Stomach smooth muscle (tissue), 2 donors: ENCODE results near the gene FAM53B.

Experiments used
- H3K27ac ChIP-seq: one replicate; pipeline ENCODE4 v1.7.0; 2013; ENCODE audit warnings: mild to moderate bottlenecking, low read length, inconsistent platforms
- H3K27me3 ChIP-seq, 2 donors: one replicate each; pipeline ENCODE4 v1.7.0; 2013; ENCODE audit warnings: low read length in 2 of 2; ENCODE audit not compliant: insufficient read depth in 2 of 2, control insufficient read depth in 1 of 2
- H3K36me3 ChIP-seq, 2 donors: one replicate each; pipeline ENCODE4 v1.7.0; 2013; ENCODE audit warnings: low read length in 2 of 2; ENCODE audit not compliant: control insufficient read depth in 2 of 2, insufficient read depth in 2 of 2
- H3K4me1 ChIP-seq: one replicate; pipeline ENCODE4 v1.7.0; 2013; ENCODE audit warnings: low read length; ENCODE audit not compliant: control insufficient read depth, insufficient read depth
- H3K4me3 ChIP-seq, 2 donors: one replicate each; pipeline ENCODE4 v1.7.0; 2013; ENCODE audit warnings: low read length in 2 of 2
- H3K9ac ChIP-seq, 2 donors: one replicate each; pipeline ENCODE4 v1.7.0; 2013; ENCODE audit warnings: low read length in 2 of 2, mild to moderate bottlenecking in 1 of 2
- H3K9me3 ChIP-seq, 2 donors: one replicate each; pipeline ENCODE4 v1.7.0; 2013; ENCODE audit warnings: low read length in 2 of 2; ENCODE audit not compliant: control insufficient read depth in 2 of 2
- donor health status: healthy.
- donor health status: Pancreatic carcinoma.

Gene FAM53B

DNA sequence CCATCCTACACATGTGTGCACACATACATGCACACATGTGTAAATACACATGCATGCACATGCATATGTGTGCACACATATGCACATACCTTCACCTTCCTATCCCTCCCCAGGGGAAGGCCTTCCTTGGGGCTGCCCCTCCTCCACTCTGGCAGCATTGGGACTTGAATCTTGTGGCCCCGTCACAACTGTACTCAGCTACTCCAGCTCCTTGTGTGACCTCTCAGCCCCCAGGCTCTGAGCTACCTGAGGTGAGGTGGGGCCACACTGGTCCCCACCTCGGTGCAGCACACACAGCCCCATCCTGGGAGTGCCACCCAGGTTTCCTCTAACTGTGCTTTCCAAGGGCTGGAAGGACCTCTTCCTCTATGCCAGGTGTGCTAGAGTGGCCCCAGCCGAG lies 166.5 kb downstream of the FAM53B start:
- Histone ChIP-seq H3K9ac (no peak overlapping the region), H3K27me3 (no peaks in the 10 kb centered on the region), H3K27ac (no peak overlapping the region), H3K4me1 (no peaks in the 10 kb centered on the region), H3K36me3 (no peaks in the 10 kb centered on the region), H3K4me3 (no peak overlapping the region), H3K9me3 (no peaks in the 10 kb centered on the region)

- no peak overlapping the region for H3K4me3 ChIP-seq
- no peak overlapping the region for H3K9ac ChIP-seq
- no peaks in the 10 kb centered on the region for H3K9me3 ChIP-seq
- H3K4me1 ChIP-seq, result no peaks in the 10 kb centered on the region
- H3K27ac ChIP-seq, result no peak overlapping the region
- H3K27me3 ChIP-seq, result no peaks in the 10 kb centered on the region
- H3K36me3 ChIP-seq, result no peaks in the 10 kb centered on the region
These were observed 167.4 kb downstream of the FAM53B start for GRCh38 chr10:124576526-124577420.

- no peaks in the 10 kb centered on the region for H3K27me3 ChIP-seq
- H3K9me3 ChIP-seq, result no peaks in the 10 kb centered on the region
- H3K4me1 ChIP-seq, result no peaks in the 10 kb centered on the region
- H3K36me3 ChIP-seq, result no peaks in the 10 kb centered on the region
- no peak overlapping the region for H3K27ac ChIP-seq
- no peak overlapping the region for H3K9ac ChIP-seq
- no peak overlapping the region for H3K4me3 ChIP-seq
These were observed 168.8 kb downstream of the FAM53B start for GRCh38 chr10:124575107-124576035.

DNA sequence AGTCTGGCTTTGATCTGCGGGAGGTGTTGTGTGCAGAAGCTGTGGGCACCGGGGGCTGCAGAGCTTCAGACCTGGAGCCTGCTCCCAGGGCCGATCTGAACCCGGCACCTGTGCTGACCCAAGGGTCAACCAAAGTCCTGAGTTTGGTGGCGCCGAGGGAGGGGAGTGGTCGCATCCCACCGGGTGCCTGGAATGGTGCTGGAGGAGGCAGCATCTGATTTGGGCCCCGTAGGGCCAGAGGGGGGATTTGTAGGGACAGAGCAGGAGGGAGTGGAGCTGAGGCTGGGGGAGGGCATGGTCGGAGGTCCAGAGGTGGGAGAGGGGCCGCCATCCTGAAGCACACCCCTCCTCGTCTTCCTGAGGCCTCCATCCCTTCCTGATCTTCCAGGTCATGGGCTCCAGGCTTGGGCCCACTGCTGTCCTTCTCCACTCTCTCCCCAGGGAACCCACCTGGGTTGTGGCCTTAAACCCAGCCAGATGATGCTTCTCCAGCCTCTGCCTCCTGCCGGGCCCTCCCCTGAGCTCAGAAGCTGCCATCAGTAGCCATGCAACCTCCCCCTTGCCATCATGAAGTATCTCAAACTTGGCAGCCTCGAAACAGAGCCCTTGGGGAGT lies 169.6 kb downstream of the FAM53B start:
- Histone ChIP-seq H3K9ac (no peak overlapping the region), H3K27me3 (no peaks in the 10 kb centered on the region), H3K9me3 (no peaks in the 10 kb centered on the region), H3K36me3 (no peaks in the 10 kb centered on the region), H3K27ac (no peak overlapping the region), H3K4me1 (no peaks in the 10 kb centered on the region), H3K4me3 (no peak overlapping the region)

DNA sequence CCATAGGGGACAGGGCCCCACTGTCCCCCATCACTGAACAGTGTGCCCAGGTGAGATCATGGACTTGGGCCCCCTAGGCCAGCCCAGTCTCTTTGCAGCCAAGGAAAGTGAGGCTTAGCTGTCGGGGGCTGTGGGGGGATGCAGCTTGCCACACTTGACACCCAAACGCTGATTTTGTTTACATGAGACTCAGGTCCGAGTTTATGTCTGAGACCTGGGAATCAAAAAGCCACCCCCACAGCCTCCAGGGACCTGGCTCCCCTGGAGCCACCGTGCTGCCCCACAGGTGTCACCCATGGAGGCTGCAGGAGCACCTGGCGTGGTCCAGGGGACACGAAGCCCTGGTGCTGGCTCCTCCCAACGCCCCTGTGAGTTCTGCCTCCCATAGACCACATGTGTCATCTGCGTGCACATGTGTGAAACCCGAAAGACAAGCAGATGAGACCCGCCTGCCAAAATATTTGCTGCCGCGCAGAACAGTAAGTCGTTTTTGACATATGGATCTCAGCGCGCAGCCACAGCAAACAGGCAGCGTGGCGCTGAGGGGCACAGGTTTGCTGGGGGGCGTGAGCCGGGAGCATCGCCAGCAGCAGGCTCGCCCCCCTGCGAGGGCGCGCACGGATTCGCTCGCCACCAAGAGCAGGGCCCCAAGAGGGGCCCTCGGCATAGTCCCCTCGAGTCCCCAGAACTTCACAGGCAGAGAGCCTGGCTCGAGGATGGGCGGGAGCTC lies 170.3 kb downstream of the FAM53B start:
- no peak overlapping the region for H3K4me3 ChIP-seq
- no peaks in the 10 kb centered on the region for H3K4me1 ChIP-seq
- H3K27ac ChIP-seq, result no peak overlapping the region
- no peaks in the 10 kb centered on the region for H3K36me3 ChIP-seq
- no peak overlapping the region for H3K9ac ChIP-seq
- no peaks in the 10 kb centered on the region for H3K27me3 ChIP-seq
- H3K9me3 ChIP-seq, result no peaks in the 10 kb centered on the region

DNA sequence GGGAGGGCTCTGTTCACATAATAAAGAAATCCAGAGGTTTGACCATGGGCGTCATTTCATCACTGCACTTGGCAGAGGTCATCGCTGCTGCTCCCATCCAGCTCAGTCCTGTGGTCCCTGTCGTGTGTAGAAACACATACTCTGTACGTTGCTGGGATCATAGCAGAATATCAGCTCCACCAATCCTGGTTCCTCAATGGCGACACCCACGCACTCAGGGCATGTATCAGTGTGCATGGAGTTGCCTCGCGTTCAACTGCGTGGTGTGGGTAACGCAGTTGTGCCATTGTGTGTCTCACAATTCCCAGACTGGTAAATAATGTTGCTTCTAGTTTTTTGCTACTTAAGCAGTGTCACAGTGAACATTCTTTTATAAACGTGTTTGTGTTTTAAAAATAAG lies 171.4 kb downstream of the FAM53B start:
- Histone ChIP-seq H3K9me3 (no peaks in the 10 kb centered on the region), H3K27ac (no peak overlapping the region), H3K36me3 (no peaks in the 10 kb centered on the region), H3K9ac (no peak overlapping the region), H3K4me3 (no peak overlapping the region), H3K4me1 (no peaks in the 10 kb centered on the region), H3K27me3 (no peaks in the 10 kb centered on the region)

- Histone ChIP-seq H3K4me3 (no peak overlapping the region), H3K4me1 (no peaks in the 10 kb centered on the region), H3K36me3 (no peaks in the 10 kb centered on the region), H3K9ac (no peak overlapping the region), H3K9me3 (no peaks in the 10 kb centered on the region), H3K27me3 (no peaks in the 10 kb centered on the region), H3K27ac (no peak overlapping the region)
These were observed 173.5 kb downstream of the FAM53B start for GRCh38 chr10:124570646-124571045.

GRCh38 chr10:124569623-124570470 lies 174.3 kb downstream of the FAM53B start:
- Histone ChIP-seq H3K27ac (no peak overlapping the region), H3K4me3 (no peak overlapping the region), H3K9me3 (no peaks in the 10 kb centered on the region), H3K4me1 (no peaks in the 10 kb centered on the region), H3K9ac (no peak overlapping the region), H3K36me3 (no peaks in the 10 kb centered on the region), H3K27me3 (no peaks in the 10 kb centered on the region)
